Keratinocyte (primary cell): ENCODE measurements around the gene PDIA2. TPM values are rescaled to one million over a fixed set of nuclear protein-coding genes. Genes with fewer than 3 reads are reported as not detected.
A peak's percentile ranks its signal among the peaks of the same experiment; 100 is the strongest.

Experiments used
- DNase-seq: peaks from one replicate; pipeline ENCODE4 v3.0.0-alpha.2; 2011; ENCODE audit warnings: low read depth, missing footprints, low spot score
- FAIRE-seq: peaks from 2 replicates; lab custom pipeline; 2011; peaks lifted over from hg19 to GRCh38; lab: Jason Lieb, UNC
- H2AFZ ChIP-seq: 2 replicates; pipeline ENCODE4 v1.6.0; 2012; ENCODE audit warnings: low read length, control low read depth, inconsistent platforms; ENCODE audit not compliant: control insufficient read depth
- H3K27ac ChIP-seq: 2 replicates; pipeline ENCODE4 v1.5.1; 2011; ENCODE audit warnings: low read length; ENCODE audit not compliant: control insufficient read depth, insufficient read depth
- H3K27me3 ChIP-seq: 3 replicates; pipeline ENCODE4 v1.6.0; 2011; ENCODE audit warnings: low read length; ENCODE audit not compliant: control insufficient read depth, insufficient read depth; ENCODE audit errors: extremely low read depth
- H3K36me3 ChIP-seq, 2 experiments: 2 replicates in 1 of 2; 3 replicates in 1 of 2; pipeline ENCODE4 v1.5.1; 2011; ENCODE audit warnings: low read length in 2 of 2, mild to moderate bottlenecking in 1 of 2; ENCODE audit not compliant: control insufficient read depth in 2 of 2, insufficient read depth in 2 of 2; ENCODE audit errors: extremely low read depth in 1 of 2
- H3K4me1 ChIP-seq: 3 replicates; pipeline ENCODE4 v1.5.1; 2011; ENCODE audit warnings: low read length; ENCODE audit not compliant: control insufficient read depth, insufficient read depth; ENCODE audit errors: extremely low read depth
- H3K4me2 ChIP-seq: 3 replicates; pipeline ENCODE4 v1.6.0; 2011; ENCODE audit warnings: low read depth, low read length; ENCODE audit not compliant: control insufficient read depth, insufficient read depth; ENCODE audit errors: extremely low read depth
- H3K4me3 ChIP-seq, 3 experiments: fragments of 200-600 bp in 1 of 3; sonication (generic) in 1 of 3; 2 replicates in 2 of 3; 3 replicates in 1 of 3; pipeline ENCODE4 v1.5.1; 2011 to 2016; ENCODE audit warnings: low read length in 3 of 3, mild to moderate bottlenecking in 3 of 3, control low read depth in 2 of 3, inconsistent platforms in 1 of 3, low read depth in 1 of 3, mixed read lengths in 1 of 3, mixed run types in 1 of 3, moderate library complexity in 1 of 3; ENCODE audit not compliant: control insufficient read depth in 2 of 3, insufficient read depth in 2 of 3; ENCODE audit errors: extremely low read depth in 1 of 3
- H3K79me2 ChIP-seq: 2 replicates; pipeline ENCODE4 v1.6.0; 2012; ENCODE audit warnings: low read length; ENCODE audit not compliant: control insufficient read depth, insufficient read depth
- H3K9ac ChIP-seq: 3 replicates; pipeline ENCODE4 v1.6.0; 2011; ENCODE audit warnings: low read length; ENCODE audit not compliant: control insufficient read depth, insufficient read depth; ENCODE audit errors: extremely low read depth
- H3K9me1 ChIP-seq: 3 replicates; pipeline ENCODE4 v1.6.0; 2011; ENCODE audit warnings: low read length; ENCODE audit not compliant: control insufficient read depth, insufficient read depth; ENCODE audit errors: extremely low read depth
- H3K9me3 ChIP-seq: 2 replicates; pipeline ENCODE4 v1.5.1; 2012; ENCODE audit warnings: low read depth, low read length; ENCODE audit not compliant: control insufficient read depth
- H4K20me1 ChIP-seq: 3 replicates; pipeline ENCODE4 v1.6.0; 2011; ENCODE audit warnings: low read length; ENCODE audit not compliant: control insufficient read depth, insufficient read depth; ENCODE audit errors: extremely low read depth
- CTCF ChIP-seq, 3 experiments: IDR thresholded peaks in 1 of 3; conservative IDR thresholded peaks in 1 of 3; optimal IDR thresholded peaks in 1 of 3; 2 replicates in 2 of 3; 3 replicates in 1 of 3; pipeline versions ENCODE3 to v1.5.1; 2011; ENCODE audit warnings: low read length in 3 of 3, mild to moderate bottlenecking in 3 of 3, moderate library complexity in 2 of 3, control low read depth in 1 of 3, inconsistent platforms in 1 of 3; ENCODE audit not compliant: insufficient read depth in 2 of 3; ENCODE audit errors: extremely low read depth in 1 of 3
- EZH2 ChIP-seq: IDR thresholded peaks from one replicate; pipeline ENCODE4 v1.6.1; 2012; ENCODE audit warnings: inconsistent platforms, mild to moderate bottlenecking, low read length, moderate library complexity
- dilution Hi-C: fragments of 300-500 bp; cut with MboI; formaldehyde crosslinking; loops from one replicate; pipeline ENCODE4 v1.7.0; 2020; ENCODE audit warnings: low sequenced_read_pairs; ENCODE audit not compliant: extremely low pct_ligation_motif_present
- polyA plus RNA-seq, 5 experiments: library from polyadenylated mRNA; depleted of rRNA in 3 of 5; stranded (reverse) in 3 of 5; stranded (forward) in 1 of 5; unstranded in 1 of 5; fragments of >200 nt; gene quantifications; 1 replicate in 1 of 5; 2 replicates in 3 of 5; 3 replicates in 1 of 5; pipeline versions ENCODE4 v1.2.1 to v1.2.3, GENCODE V29; 2011 to 2012; ENCODE audit warnings: missing spikeins in 2 of 5, low read depth in 1 of 5, low replicate concordance in 1 of 5

Gene PDIA2
- polyA plus RNA-seq, 1 donor (not counting 4 experiments of a cell fraction or from before 2014, with no cell fraction given), result 0.42 TPM

- H3K9me3 ChIP-seq, result no peaks in the 10 kb centered on the region
- dilution Hi-C loops, result no loop called here
- FAIRE-seq (no peak), DNase-seq (no peak)
- no peaks in the 10 kb centered on the region for H3K9me1 ChIP-seq
- no peak overlapping the region for H3K4me3 ChIP-seq
- H4K20me1 ChIP-seq, result no peaks in the 10 kb centered on the region
- no peaks in the 10 kb centered on the region for H3K4me1 ChIP-seq
- H3K36me3 ChIP-seq, result no peaks in the 10 kb centered on the region
- H2AFZ ChIP-seq, result no peak overlapping the region
- H3K9ac ChIP-seq, result no peak overlapping the region
- no peak for TF ChIP-seq CTCF (optimal IDR thresholded peaks at IDR 0.05 in 1 of 3, IDR thresholded peaks at IDR 0.05 in 1 of 3, conservative IDR thresholded peaks at IDR 0.05 in 1 of 3; ENCODE audit: extremely low read depth in 1 of 3, insufficient read depth in 2 of 3, low read length in 3 of 3)
- TF ChIP-seq EZH2, result no peak
- H3K4me2 ChIP-seq, result no peak overlapping the region
- no peaks in the 10 kb centered on the region for H3K79me2 ChIP-seq
- peaks cover 35% of the 10 kb centered on the region for H3K27me3 ChIP-seq
- no peak overlapping the region for H3K27ac ChIP-seq
Observed at GRCh38 chr16:273547-274421, 9.2 kb upstream of the PDIA2 start.

DNA sequence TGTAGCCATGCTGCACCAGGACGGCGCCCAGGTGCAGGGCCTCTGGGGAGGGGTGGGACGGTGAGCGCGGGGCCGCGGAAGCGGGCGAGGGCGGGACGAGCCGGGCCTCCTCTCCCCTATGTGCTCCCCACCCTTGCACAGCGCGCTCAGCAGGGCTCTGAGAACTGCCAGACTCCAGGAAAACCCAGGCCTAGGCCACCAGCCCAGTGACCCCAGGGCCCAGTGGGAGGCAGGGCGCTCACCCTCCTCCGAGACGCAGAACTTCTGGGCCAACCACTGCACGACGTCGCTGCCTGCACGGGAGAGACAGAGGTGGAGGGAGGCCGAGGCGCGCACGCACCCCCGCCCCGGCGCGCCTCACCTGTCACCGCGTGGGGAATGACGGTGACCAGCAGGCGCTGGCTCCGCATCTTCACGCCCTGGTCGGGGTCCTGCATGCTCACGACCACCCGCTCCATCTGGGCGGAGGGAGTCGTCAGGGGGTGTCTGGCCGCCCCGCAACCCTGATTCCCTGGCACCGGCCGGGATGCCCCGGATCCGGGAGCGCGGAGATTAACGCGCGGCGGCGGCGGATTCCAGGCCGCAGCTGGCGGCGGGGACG, 7.8 kb upstream of the PDIA2 start:
- DNase-seq (no peak), FAIRE-seq (no peak)
- Histone ChIP-seq H3K9ac (no peak overlapping the region), H3K9me1 (no peaks in the 10 kb centered on the region), H2AFZ (no peak overlapping the region), H3K79me2 (no peaks in the 10 kb centered on the region), H3K36me3 (no peaks in the 10 kb centered on the region), H3K27ac (no peak overlapping the region), H3K4me2 (peak overlapping the region; percentile 37), H4K20me1 (no peaks in the 10 kb centered on the region), H3K4me3 (no peak overlapping the region), H3K9me3 (no peaks in the 10 kb centered on the region), H3K27me3 (peaks cover 41% of the 10 kb centered on the region), H3K4me1 (no peaks in the 10 kb centered on the region)
- dilution Hi-C loops, result no loop called here
- TF ChIP-seq CTCF (optimal IDR thresholded peaks at IDR 0.05 in 1 of 3, IDR thresholded peaks at IDR 0.05 in 1 of 3, conservative IDR thresholded peaks at IDR 0.05 in 1 of 3; ENCODE audit: extremely low read depth in 1 of 3, insufficient read depth in 2 of 3, low read length in 3 of 3) (no peak), EZH2 (peak; percentile 83)
